ENCODE measurements around the gene PAOX. TPM values are rescaled to one million over a fixed set of nuclear protein-coding genes. Genes with fewer than 3 reads are reported as not detected.

The PAOX gene
- total and polyA plus RNA-seq, 2 experiments from 2014 or later = 14.8 to 20.1 TPM

DNA sequence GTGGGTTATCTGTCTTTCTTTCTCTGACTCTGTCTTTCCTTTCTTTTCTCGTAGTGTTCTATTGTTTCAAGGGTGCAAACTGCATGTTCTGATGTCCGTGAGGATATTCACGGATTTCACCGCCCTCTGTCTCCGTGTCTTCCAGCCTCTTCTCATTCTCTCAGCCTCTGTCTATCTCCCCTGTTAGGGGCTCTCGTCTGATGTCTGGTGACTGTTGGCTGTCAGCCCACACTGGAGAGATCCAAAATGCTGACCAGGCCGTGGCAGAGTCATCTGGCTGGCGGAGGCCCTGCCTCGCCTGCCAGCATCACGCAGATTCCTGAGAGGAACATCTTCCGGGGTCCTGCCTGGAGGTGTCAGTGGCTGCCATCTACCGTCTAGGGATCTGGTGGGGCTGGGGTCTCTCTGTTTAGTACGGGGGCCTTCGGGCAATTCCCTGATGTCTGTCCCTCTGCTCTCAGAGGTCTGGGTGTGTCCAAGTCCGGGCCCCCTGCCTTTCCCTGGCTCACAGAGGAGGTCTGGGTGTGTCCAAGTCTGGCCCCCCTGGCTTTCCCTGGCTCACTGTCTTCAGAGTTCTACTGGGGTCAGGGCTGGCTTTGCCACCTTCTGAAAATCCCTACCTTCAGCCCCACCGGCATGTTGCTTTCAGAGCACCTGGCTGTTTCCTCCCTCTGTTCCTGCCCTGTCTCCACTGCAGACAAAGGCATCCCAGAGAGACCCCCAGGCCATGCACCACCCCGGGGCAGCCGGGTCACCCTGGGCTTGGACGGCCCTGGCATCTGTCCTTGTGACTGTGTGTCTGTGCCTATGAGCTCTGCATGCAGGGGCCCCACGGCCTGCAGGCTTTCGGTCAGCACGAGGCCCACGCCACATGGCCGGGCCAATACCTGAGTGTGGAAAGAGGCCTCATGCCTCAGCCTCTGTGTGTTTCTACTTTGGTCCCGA is 60.7 kb downstream of the PAOX start:
- no peak for DNase-seq (ENCODE audit: low read depth in 1 of 2, low spot score in 1 of 2)
- Histone ChIP-seq H3K27ac (no peak overlapping the region), H3K9me3 (ENCODE audit: low read depth) (no peaks in the 10 kb centered on the region), H3K27me3 (no peaks in the 10 kb centered on the region), H3K36me3 (no peaks in the 10 kb centered on the region), H3K4me1 (ENCODE audit: low read depth) (no peaks in the 10 kb centered on the region), H3K4me3 (no peak overlapping the region)
- TF ChIP-seq, protein P1, sequence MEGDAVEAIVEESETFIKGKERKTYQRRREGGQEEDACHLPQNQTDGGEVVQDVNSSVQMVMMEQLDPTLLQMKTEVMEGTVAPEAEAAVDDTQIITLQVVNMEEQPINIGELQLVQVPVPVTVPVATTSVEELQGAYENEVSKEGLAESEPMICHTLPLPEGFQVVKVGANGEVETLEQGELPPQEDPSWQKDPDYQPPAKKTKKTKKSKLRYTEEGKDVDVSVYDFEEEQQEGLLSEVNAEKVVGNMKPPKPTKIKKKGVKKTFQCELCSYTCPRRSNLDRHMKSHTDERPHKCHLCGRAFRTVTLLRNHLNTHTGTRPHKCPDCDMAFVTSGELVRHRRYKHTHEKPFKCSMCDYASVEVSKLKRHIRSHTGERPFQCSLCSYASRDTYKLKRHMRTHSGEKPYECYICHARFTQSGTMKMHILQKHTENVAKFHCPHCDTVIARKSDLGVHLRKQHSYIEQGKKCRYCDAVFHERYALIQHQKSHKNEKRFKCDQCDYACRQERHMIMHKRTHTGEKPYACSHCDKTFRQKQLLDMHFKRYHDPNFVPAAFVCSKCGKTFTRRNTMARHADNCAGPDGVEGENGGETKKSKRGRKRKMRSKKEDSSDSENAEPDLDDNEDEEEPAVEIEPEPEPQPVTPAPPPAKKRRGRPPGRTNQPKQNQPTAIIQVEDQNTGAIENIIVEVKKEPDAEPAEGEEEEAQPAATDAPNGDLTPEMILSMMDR (IDR thresholded peaks at IDR 0.05; ENCODE audit: low read depth, low read length) = no peak

DNA sequence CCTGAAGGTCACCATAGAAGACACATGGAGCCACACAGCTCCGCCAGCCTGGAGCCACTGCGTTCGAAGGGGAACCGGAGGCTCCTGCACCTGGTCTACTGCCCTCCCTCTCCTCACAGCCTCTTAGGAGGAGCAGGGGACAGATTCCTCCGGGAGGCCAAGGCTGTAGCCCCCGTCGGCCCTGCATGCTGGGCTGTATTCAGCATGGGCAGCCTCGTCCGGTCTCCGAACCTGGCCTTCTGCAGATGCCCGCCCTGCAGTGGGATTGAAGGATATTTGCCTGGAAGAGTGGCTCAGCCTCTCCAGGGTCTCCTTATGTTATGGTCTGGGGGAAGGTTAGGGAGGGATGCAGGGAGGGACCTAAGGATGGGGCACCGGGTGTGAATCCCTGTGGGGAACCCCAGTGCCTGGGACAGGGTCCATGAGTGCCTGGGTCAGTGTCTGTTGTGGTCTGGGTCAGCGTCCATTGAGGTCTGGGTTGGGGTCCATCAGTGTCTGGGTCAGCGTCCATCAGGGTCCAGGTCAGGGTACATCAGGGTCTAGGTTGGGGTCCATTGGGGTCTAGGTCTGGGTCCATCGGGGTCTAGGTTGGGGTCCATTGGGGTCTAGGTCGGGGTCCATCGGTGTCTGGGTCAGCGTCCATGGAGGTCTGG is 61.7 kb downstream of the PAOX start:
- H3K36me3 ChIP-seq = no peaks in the 10 kb centered on the region
- no peak overlapping the region for H3K27ac ChIP-seq
- no peaks in the 10 kb centered on the region for H3K27me3 ChIP-seq
- no peaks in the 10 kb centered on the region for H3K9me3 ChIP-seq (ENCODE audit: low read depth)
- DNase-seq (ENCODE audit: low read depth in 1 of 2, low spot score in 1 of 2) = no peak
- H3K4me1 ChIP-seq (ENCODE audit: low read depth) = no peaks in the 10 kb centered on the region
- TF ChIP-seq, protein P1 (IDR thresholded peaks at IDR 0.05; ENCODE audit: low read depth, low read length) = no peak
- H3K4me3 ChIP-seq = no peak overlapping the region

Other genes starting within 250 kb of the PAOX start
- gene KNDC1, start 219.0 kb upstream of the PAOX start, total RNA-seq = 14.4 and 33.9 TPM in 2 replicates
- gene KNDC1, start 219.0 kb upstream of the PAOX start, polyA plus RNA-seq = 10.8 and 12.4 TPM in 2 replicates
- gene UTF1, start 149.0 kb upstream of the PAOX start, total RNA-seq = not detected in 2 replicates
- not detected in 2 replicates for gene UTF1, start 149.0 kb upstream of the PAOX start, polyA plus RNA-seq
- not detected in 2 replicates for gene VENTX, start 141.4 kb upstream of the PAOX start, total RNA-seq
- gene VENTX, start 141.4 kb upstream of the PAOX start, polyA plus RNA-seq = not detected in 2 replicates
- 2.8 and 6.9 TPM in 2 replicates for gene ADAM8, start 102.4 kb upstream of the PAOX start, total RNA-seq
- 2.3 and 3.7 TPM in 2 replicates for gene ADAM8, start 102.4 kb upstream of the PAOX start, polyA plus RNA-seq
- gene TUBGCP2, start 70.4 kb upstream of the PAOX start, total RNA-seq = 70.2 and 70.8 TPM in 2 replicates
- 52.3 and 62.4 TPM in 2 replicates for gene TUBGCP2, start 70.4 kb upstream of the PAOX start, polyA plus RNA-seq
- gene ZNF511, start 70.3 kb upstream of the PAOX start, total RNA-seq = 53.7 and 67.1 TPM in 2 replicates
- gene ZNF511, start 70.3 kb upstream of the PAOX start, polyA plus RNA-seq = 116 and 150 TPM in 2 replicates
- 9.8 and 16.3 TPM in 2 replicates for gene CALY, start 42.4 kb upstream of the PAOX start, total RNA-seq
- 12.3 and 14.8 TPM in 2 replicates for gene CALY, start 42.4 kb upstream of the PAOX start, polyA plus RNA-seq
- 0.35 and 2.3 TPM in 2 replicates for gene PRAP1, start 31.9 kb upstream of the PAOX start, total RNA-seq
- 1.6 and 3.5 TPM in 2 replicates for gene PRAP1, start 31.9 kb upstream of the PAOX start, polyA plus RNA-seq
- gene FUOM, start 21.2 kb upstream of the PAOX start, total RNA-seq = 20.0 and 58.1 TPM in 2 replicates
- gene FUOM, start 21.2 kb upstream of the PAOX start, polyA plus RNA-seq = 22.1 and 68.5 TPM in 2 replicates
- 111 and 159 TPM in 2 replicates for gene ECHS1, start 5.9 kb upstream of the PAOX start, total RNA-seq
- 184 and 243 TPM in 2 replicates for gene ECHS1, start 5.9 kb upstream of the PAOX start, polyA plus RNA-seq
- gene MTG1, start 14.9 kb downstream of the PAOX start, total RNA-seq = 35.3 and 65.1 TPM in 2 replicates
- 83.1 and 123 TPM in 2 replicates for gene MTG1, start 14.9 kb downstream of the PAOX start, polyA plus RNA-seq
- gene SPRN, start 45.4 kb downstream of the PAOX start, total RNA-seq = 0.33 and 0.63 TPM in 2 replicates
- 1.8 and 2.3 TPM in 2 replicates for gene SPRN, start 45.4 kb downstream of the PAOX start, polyA plus RNA-seq
- 0.74 and 5.6 TPM in 2 replicates for gene SCART1, start 74.7 kb downstream of the PAOX start, total RNA-seq
- gene SCART1, start 74.7 kb downstream of the PAOX start, polyA plus RNA-seq = 0.89 and 1.8 TPM in 2 replicates
- 1.1 and 4.1 TPM in 2 replicates for gene CYP2E1, start 148.1 kb downstream of the PAOX start, total RNA-seq
- gene CYP2E1, start 148.1 kb downstream of the PAOX start, polyA plus RNA-seq = 1.1 and 2.0 TPM in 2 replicates
- gene SYCE1, start 186.3 kb downstream of the PAOX start, total RNA-seq = not detected in 2 replicates
- 0.18 TPM in 1 of 2 replicates, not detected in the other for gene SYCE1, start 186.3 kb downstream of the PAOX start, polyA plus RNA-seq
- gene FRG2B, start 247.5 kb downstream of the PAOX start, total RNA-seq = not detected in 2 replicates
- gene FRG2B, start 247.5 kb downstream of the PAOX start, polyA plus RNA-seq = not detected in 2 replicates

All from cardiac muscle cell (in vitro differentiated cells and primary cell).